ENCODE results near the gene TANGO6. TPM values are rescaled to one million over a fixed set of nuclear protein-coding genes. Genes with fewer than 3 reads are reported as not detected.

Gene TANGO6
- total RNA-seq, 1 donor from 2014 or later, result 26.6 TPM

GRCh38 chr16:68909099-68909733 lies 65.9 kb downstream of the TANGO6 start:
- DNase-seq (ENCODE audit: low spot score), result no peak

- no peak for DNase-seq (ENCODE audit: low spot score)
Measured at GRCh38 chr16:68910051-68910450, 66.7 kb downstream of the TANGO6 start.

- DNase-seq (ENCODE audit: low spot score), result no peak
Measured at GRCh38 chr16:68915589-68915988, 72.3 kb downstream of the TANGO6 start.

GRCh38 chr16:68917541-68917940 lies 74.2 kb downstream of the TANGO6 start:
- no peak for DNase-seq (ENCODE audit: low spot score)

- no peak for DNase-seq (ENCODE audit: low spot score)
Measured at GRCh38 chr16:68920349-68920748, 77.0 kb downstream of the TANGO6 start.

GRCh38 chr16:68921637-68922036 lies 78.3 kb downstream of the TANGO6 start:
- DNase-seq (ENCODE audit: low spot score), result peak; percentile 60

- DNase-seq (ENCODE audit: low spot score), result no peak
Measured at GRCh38 chr16:68923116-68923515, 79.8 kb downstream of the TANGO6 start.

GRCh38 chr16:68927018-68927417 lies 83.7 kb downstream of the TANGO6 start:
- DNase-seq (ENCODE audit: low spot score), result no peak

- DNase-seq (ENCODE audit: low spot score), result no peak
Measured at GRCh38 chr16:68931196-68931595, 87.9 kb downstream of the TANGO6 start.

- DNase-seq (ENCODE audit: low spot score), result no peak
Measured at GRCh38 chr16:68934402-68934801, 91.1 kb downstream of the TANGO6 start.

- no peak for DNase-seq (ENCODE audit: low spot score)
Measured at GRCh38 chr16:68935008-68935407, 91.7 kb downstream of the TANGO6 start.

GRCh38 chr16:68936736-68937631 lies 93.7 kb downstream of the TANGO6 start:
- peak; percentile 53 for DNase-seq (ENCODE audit: low spot score)

- no peak for DNase-seq (ENCODE audit: low spot score)
Measured at GRCh38 chr16:68939692-68940320, 96.5 kb downstream of the TANGO6 start.

GRCh38 chr16:68940816-68941215 lies 97.5 kb downstream of the TANGO6 start:
- DNase-seq (ENCODE audit: low spot score), result no peak

GRCh38 chr16:68943961-68944360 lies 100.6 kb downstream of the TANGO6 start:
- DNase-seq (ENCODE audit: low spot score), result no peak

GRCh38 chr16:68948230-68948910 lies 105.0 kb downstream of the TANGO6 start:
- DNase-seq (ENCODE audit: low spot score), result no peak

- no peak for DNase-seq (ENCODE audit: low spot score)
Measured at GRCh38 chr16:68951991-68952877, 108.9 kb downstream of the TANGO6 start.

- DNase-seq (ENCODE audit: low spot score), result no peak
Measured at GRCh38 chr16:68954911-68955635, 111.7 kb downstream of the TANGO6 start.

- no peak for DNase-seq (ENCODE audit: low spot score)
Measured at GRCh38 chr16:68960910-68961309, 117.6 kb downstream of the TANGO6 start.

- DNase-seq (ENCODE audit: low spot score), result no peak
Measured at GRCh38 chr16:68961778-68962402, 118.6 kb downstream of the TANGO6 start.

Measured in ureter (tissue), 1 donor.